GM12878 (cell line): ENCODE results near the gene CCDC150. TPM values are rescaled to one million over a fixed set of nuclear protein-coding genes. Genes with fewer than 3 reads are reported as not detected.

Source experiments
- ATAC-seq: fragments of 200-7000 bp; cut with Tn5 transposase; 3 replicates; pipeline ENCODE4 v1.9.1; 2020; ENCODE audit warnings: mild to moderate bottlenecking, moderate library complexity
- BruUV-seq: library from RNA; stranded (reverse); fragments of 400-500 nt; replicated peaks from 2 replicates; lab custom pipeline; 2021; lab: Mats Ljungman, UMichigan
- CTCF ChIA-PET: fragments of 300-600 bp; sonication (Branson Sonifier 250); formaldehyde crosslinking; extraction: SDS; loops from one replicate; lab custom pipeline; 2021; ENCODE audit warnings: inconsistent platforms; lab: Yijun Ruan, JAX
- POLR2A ChIA-PET: fragments of 350-600 bp; formaldehyde crosslinking; extraction: SDS; loops from one replicate; lab custom pipeline; 2021; ENCODE audit warnings: inconsistent platforms; lab: Charles Lee
- RAD21 ChIA-PET: fragments of 300-600 bp; sonication (Branson Sonifier 250); formaldehyde crosslinking; loops from one replicate; lab custom pipeline; 2023; ENCODE audit warnings: antibody characterized with exemption; ENCODE audit not compliant: unreplicated experiment; lab: Charles Lee
- SMC1A ChIA-PET: fragments of 300-600 bp; sonication (Branson Sonifier 250); formaldehyde crosslinking; loops from one replicate; lab custom pipeline; 2023; ENCODE audit not compliant: unreplicated experiment, uncharacterized antibody; lab: Charles Lee
- DNase-seq: peaks from one replicate; pipeline ENCODE4 v3.0.0-alpha.2; 2011; ENCODE audit warnings: low read depth, low spot score
- FAIRE-seq: peaks from 3 replicates; lab custom pipeline; 2011; peaks lifted over from hg19 to GRCh38; lab: Jason Lieb, UNC
- H2AFZ ChIP-seq: 2 replicates; pipeline ENCODE4 v1.6.0; 2011; ENCODE audit warnings: low read depth, low read length, control low read depth; ENCODE audit not compliant: control insufficient read depth
- H3K27ac ChIP-seq: 2 replicates; pipeline ENCODE4 v1.5.1; 2011; ENCODE audit warnings: control low read depth; ENCODE audit not compliant: control insufficient read depth, insufficient read depth
- H3K27me3 ChIP-seq, 2 experiments: replicated peaks in 1 of 2; 2 replicates each; pipeline versions ENCODE4 v1.6.0 to v1.6.1; 2011; ENCODE audit warnings: low read length in 1 of 2; ENCODE audit not compliant: control insufficient read depth in 2 of 2, insufficient read depth in 2 of 2
- H3K36me3 ChIP-seq, 2 experiments: 2 replicates each; pipeline ENCODE4 v1.5.1; 2011; ENCODE audit warnings: low read length in 1 of 2; ENCODE audit not compliant: control insufficient read depth in 2 of 2, insufficient read depth in 2 of 2
- H3K4me1 ChIP-seq: 2 replicates; pipeline ENCODE4 v1.6.1; 2011; ENCODE audit warnings: mild to moderate bottlenecking, low read length, moderate library complexity, mixed read lengths; ENCODE audit not compliant: control insufficient read depth, insufficient read depth
- H3K4me2 ChIP-seq: 2 replicates; pipeline ENCODE4 v1.6.0; 2011; ENCODE audit warnings: control low read depth; ENCODE audit not compliant: control insufficient read depth, insufficient read depth
- H3K4me3 ChIP-seq: fragments of 200-600 bp; sonication (generic); 2 replicates; pipeline ENCODE4 v1.5.1; 2016
- H3K79me2 ChIP-seq: 2 replicates; pipeline ENCODE4 v1.6.0; 2011; ENCODE audit warnings: low read length; ENCODE audit not compliant: control insufficient read depth, insufficient read depth
- H3K9ac ChIP-seq: 2 replicates; pipeline ENCODE4 v1.8.0; 2011; ENCODE audit warnings: low read length, control low read depth, mixed read lengths; ENCODE audit not compliant: control insufficient read depth, insufficient read depth
- H3K9me3 ChIP-seq: replicated peaks from 3 replicates; pipeline ENCODE4 v1.5.1; 2011; ENCODE audit warnings: mild to moderate bottlenecking, low read length; ENCODE audit not compliant: control insufficient read depth, insufficient read depth
- H4K20me1 ChIP-seq: 2 replicates; pipeline ENCODE4 v1.6.0; 2011; ENCODE audit not compliant: control insufficient read depth, insufficient read depth
- BMI1 ChIP-seq: fragments of 450-650 bp; IDR thresholded peaks from 2 replicates; pipeline ENCODE4 v1.6.1; 2016; ENCODE audit warnings: mild to moderate bottlenecking, moderate library complexity, borderline replicate concordance
- CBX5 ChIP-seq: sonication (generic); IDR thresholded peaks from 2 replicates; pipeline ENCODE4 v1.6.1; 2016; ENCODE audit warnings: low read depth, moderate library complexity, mild to moderate bottlenecking, inconsistent platforms
- CHD2 ChIP-seq: IDR thresholded peaks from 2 replicates; pipeline ENCODE4 v1.6.1; 2011; ENCODE audit warnings: low read depth, low read length, improper control_type of control experiment, borderline replicate concordance
- DPF2 ChIP-seq: fragments of 450-650 bp; IDR thresholded peaks from 2 replicates; pipeline ENCODE4 v1.6.1; 2017; ENCODE audit warnings: mild to moderate bottlenecking
- IRF3 ChIP-seq: fragments of 450-650 bp; IDR thresholded peaks from 2 replicates; pipeline ENCODE4 v1.6.1; 2014; ENCODE audit warnings: mild to moderate bottlenecking
- KAT2A ChIP-seq: conservative IDR thresholded peaks from 2 replicates; pipeline ENCODE4 v1.6.1; 2011; ENCODE audit warnings: low read depth, low read length; ENCODE audit not compliant: control insufficient read depth
- LARP7 ChIP-seq: fragments of 450-650 bp; IDR thresholded peaks from 2 replicates; pipeline ENCODE4 v1.6.1; 2017; ENCODE audit warnings: mild to moderate bottlenecking
- MLLT1 ChIP-seq: fragments of 450-650 bp; IDR thresholded peaks from 2 replicates; pipeline ENCODE4 v1.6.1; 2016; ENCODE audit warnings: mild to moderate bottlenecking
- MTA3 ChIP-seq: IDR thresholded peaks from 2 replicates; pipeline ENCODE4 v1.6.1; 2012; ENCODE audit warnings: low read length, inconsistent platforms, borderline replicate concordance
- NFIC ChIP-seq: IDR thresholded peaks from 2 replicates; pipeline ENCODE4 v1.6.1; 2012; ENCODE audit warnings: low read depth, mild to moderate bottlenecking, inconsistent platforms, low read length, moderate library complexity
- NFYA ChIP-seq: IDR thresholded peaks from 2 replicates; pipeline ENCODE4 v1.6.1; 2011; ENCODE audit warnings: low read depth, mild to moderate bottlenecking, low read length, improper control_type of control experiment, borderline replicate concordance
- PAX5 ChIP-seq: IDR thresholded peaks from 2 replicates; pipeline ENCODE4 v1.6.1; 2011; ENCODE audit warnings: low read depth, low read length, borderline replicate concordance
- POLR2AphosphoS5 ChIP-seq: IDR thresholded peaks from 2 replicates; pipeline ENCODE4 v1.6.1; 2011; ENCODE audit warnings: mild to moderate bottlenecking, low read length, inconsistent platforms
- POU2F2 ChIP-seq: IDR thresholded peaks from 3 replicates; pipeline ENCODE4 v1.6.1; 2011; ENCODE audit warnings: low read depth, mild to moderate bottlenecking, low read length, borderline replicate concordance
- SMAD5 ChIP-seq: IDR thresholded peaks from 2 replicates; pipeline ENCODE4 v1.6.1; 2016; ENCODE audit warnings: antibody characterized with exemption, low read depth
- TARDBP ChIP-seq: IDR thresholded peaks from 2 replicates; pipeline ENCODE4 v1.6.1; 2016; ENCODE audit warnings: borderline replicate concordance
- TBL1XR1 ChIP-seq: IDR thresholded peaks from 2 replicates; pipeline ENCODE4 v1.6.1; 2012; ENCODE audit warnings: low read depth, low read length, improper control_type of control experiment
- TCF3 ChIP-seq: IDR thresholded peaks from 2 replicates; pipeline ENCODE4 v1.6.1; 2012; ENCODE audit warnings: low read depth, mild to moderate bottlenecking, low read length, borderline replicate concordance; ENCODE audit not compliant: insufficient read depth
- WRNIP1 ChIP-seq: IDR thresholded peaks from 2 replicates; pipeline ENCODE4 v1.6.1; 2011; ENCODE audit warnings: low read depth, low read length, improper control_type of control experiment, borderline replicate concordance
- YY1 ChIP-seq: IDR thresholded peaks from 2 replicates; pipeline ENCODE4 v1.6.1; 2011; ENCODE audit warnings: low read depth, mild to moderate bottlenecking, low read length
- WGBS: methylation state at CpG from one replicate; pipeline ENCODE4 v1.1.6; 2016; ENCODE audit warnings: low lambda C conversion rate; ENCODE audit not compliant: insufficient replicate concordance, insufficient coverage; ENCODE audit errors: missing lambda C conversion rate; 5-methylcytosine and 5-hydroxymethylcytosine counted together
- in situ Hi-C: fragments of 300-500 bp; cut with MboI; formaldehyde crosslinking; loops from 9 replicates; pipeline ENCODE4 v1.14.3; 2018; ENCODE audit warnings: mixed read lengths
- intact Hi-C: fragments of 100-400 bp; cut with micrococcal nuclease; formaldehyde crosslinking; loops from one replicate; pipeline ENCODE4 v1.14.2; 2022; ENCODE audit not compliant: unreplicated experiment
- polyA plus RNA-seq, 11 experiments: library from polyadenylated mRNA; depleted of rRNA in 4 of 11; unstranded in 6 of 11; stranded (reverse) in 5 of 11; fragments of >200 nt; fragmentation: Nextera tagmentation in 4 of 11; fragmentation: Illumina TruSeq in 1 of 11; extraction: Ambion mirVana in 4 of 11; extraction: Trizol in 1 of 11; gene quantifications; 1 replicate in 1 of 11; 2 replicates in 10 of 11; pipeline versions ENCODE4 v1.2.1 to v1.2.3, GENCODE V29; 2011 to 2016; ENCODE audit warnings: inconsistent platforms in 2 of 11, missing spikeins in 2 of 11, low read depth in 1 of 11
- total RNA-seq, 4 experiments: library from RNA; depleted of rRNA in 3 of 4; stranded (reverse); fragments of >200 nt in 3 of 4; fragmentation: Illumina TruSeq in 1 of 4; extraction: Trizol in 1 of 4; gene quantifications; 2 replicates each; pipeline versions ENCODE4 v1.2.1 to v1.2.3, GENCODE V29; 2013 to 2021

CCDC150 gene
- total and polyA plus RNA-seq, 10 of the 15 experiments (the other 5 are each of a cell fraction or from before 2014, with no cell fraction given), result 11.6 to 27.7 (median 19.6) TPM

GRCh38 chr2:196649202-196649601, 9.7 kb downstream of the CCDC150 start:
- no peaks in the 10 kb centered on the region for H3K4me1 ChIP-seq
- CTCF ChIA-PET, result no interaction called here
- SMC1A ChIA-PET, result no interaction called here
- BruUV-seq, result no TSS peak
- H3K4me2 ChIP-seq, result no peak overlapping the region
- no peak overlapping the region for H3K27ac ChIP-seq
- DNase-seq, result no peak
- peaks cover 35% of the 10 kb centered on the region for H3K9me3 ChIP-seq
- no peak overlapping the region for H3K4me3 ChIP-seq
- RAD21 ChIA-PET, result no interaction called here
- no peak overlapping the region for H3K9ac ChIP-seq
- FAIRE-seq, result no peak
- WGBS, result 95% methylated on average over 4 of the region's 4 CpGs
- POLR2A ChIA-PET, result no interaction called here
- H3K79me2 ChIP-seq, result no peaks in the 10 kb centered on the region
- no peaks in the 10 kb centered on the region for H4K20me1 ChIP-seq
- H3K27me3 ChIP-seq, result no peaks in the 10 kb centered on the region
- peaks cover 0 to 3% of the 10 kb centered on the region in 2 experiments; a peak in 3 of 4 replicates for H3K36me3 ChIP-seq
- TF ChIP-seq POU2F2 (no peak), DPF2 (no peak), MTA3 (no peak), SMAD5 (no peak), CHD2 (no peak), PAX5 (no peak), BMI1 (no peak), TCF3 (no peak), CBX5 (no peak), TARDBP (no peak), TBL1XR1 (no peak), LARP7 (no peak), KAT2A (no peak), IRF3 (no peak), NFIC (no peak), WRNIP1 (no peak), NFYA (no peak), YY1 (no peak), POLR2AphosphoS5 (no peak), MLLT1 (no peak)
- ATAC-seq, result no peak
- intact Hi-C loops (no loop called here), in situ Hi-C loops (no loop called here)
- no peak overlapping the region for H2AFZ ChIP-seq
